Naive thymus-derived CD4-positive, alpha-beta T cell (primary cell): ENCODE data around the gene ZNF786. TPM values are rescaled to one million over a fixed set of nuclear protein-coding genes. Genes with fewer than 3 reads are reported as not detected.
"Not testable (repeated sequence)": the region's sequence is repeated elsewhere in the genome, so short reads cannot be mapped to it uniquely, and the experiment has no call there.

Experiments
- ATAC-seq: fragments of 150-1000 bp; cut with Tn5 transposase; 2 replicates; pipeline ENCODE4 v1.10.0; 2021; ENCODE audit warnings: mild to moderate bottlenecking, moderate library complexity
- CTCF ChIA-PET: fragments of 350-600 bp; sonication (Branson Sonifier 250); formaldehyde crosslinking; loops from one replicate; lab custom pipeline; 2021; ENCODE audit warnings: antibody characterized with exemption; lab: Charles Lee
- POLR2A ChIA-PET: fragments of 350-600 bp; sonication (Branson Sonifier 250); formaldehyde crosslinking; loops from one replicate; lab custom pipeline; 2021; ENCODE audit warnings: antibody characterized with exemption, inconsistent platforms; lab: Charles Lee
- DNase-seq, 9 donors: peaks; one replicate each; pipeline versions ENCODE4 v3.0.0 to v3.0.0-alpha.2; 2020 to 2022; ENCODE audit warnings: mixed read lengths in 1 of 9
- H3K27ac ChIP-seq: one replicate; pipeline ENCODE4 v1.7.0; 2013; ENCODE audit warnings: mild to moderate bottlenecking, low read depth, low read length, moderate library complexity
- H3K27me3 ChIP-seq, 2 donors: one replicate each; pipeline ENCODE4 v1.7.0; 2013; ENCODE audit warnings: low read length in 2 of 2, mild to moderate bottlenecking in 2 of 2, moderate library complexity in 2 of 2; ENCODE audit not compliant: control insufficient read depth in 2 of 2, insufficient read depth in 2 of 2
- H3K36me3 ChIP-seq, 3 experiments: 1 replicate in 2 of 3; 2 replicates in 1 of 3; pipeline ENCODE4 v1.7.0; 2013; ENCODE audit warnings: low read length in 3 of 3, mild to moderate bottlenecking in 3 of 3, moderate library complexity in 1 of 3; ENCODE audit not compliant: insufficient read depth in 3 of 3, control insufficient read depth in 2 of 3
- H3K4me1 ChIP-seq, 2 donors: one replicate each; pipeline ENCODE4 v1.7.0; 2013; ENCODE audit warnings: low read length in 2 of 2, mild to moderate bottlenecking in 2 of 2, moderate library complexity in 1 of 2; ENCODE audit not compliant: control insufficient read depth in 2 of 2, insufficient read depth in 2 of 2
- H3K4me3 ChIP-seq: 2 replicates; pipeline ENCODE4 v1.7.0; 2013; ENCODE audit warnings: mild to moderate bottlenecking, low read length
- H3K9me3 ChIP-seq, 3 experiments: 1 replicate in 2 of 3; 2 replicates in 1 of 3; pipeline ENCODE4 v1.7.0; 2013; ENCODE audit warnings: low read length in 3 of 3; ENCODE audit not compliant: control insufficient read depth in 2 of 3
- H3K27ac Mint-ChIP-seq, 9 donors: one replicate each; pipeline ENCODE4 v1.8.0; 2020 to 2022; ENCODE audit warnings: mixed read lengths in 9 of 9, mild to moderate bottlenecking in 8 of 9, moderate library complexity in 5 of 9, inconsistent platforms in 2 of 9
- H3K27me3 Mint-ChIP-seq, 5 donors: one replicate each; pipeline ENCODE4 v1.8.0; 2021 to 2022; ENCODE audit warnings: mixed read lengths in 5 of 5, mild to moderate bottlenecking in 1 of 5
- H3K36me3 Mint-ChIP-seq, 5 donors: one replicate each; pipeline ENCODE4 v1.8.0; 2020 to 2022; ENCODE audit warnings: mixed read lengths in 5 of 5, mild to moderate bottlenecking in 3 of 5, inconsistent platforms in 1 of 5
- H3K4me1 Mint-ChIP-seq, 7 donors: one replicate each; pipeline ENCODE4 v1.8.0; 2020 to 2022; ENCODE audit warnings: mixed read lengths in 7 of 7, mild to moderate bottlenecking in 3 of 7, inconsistent platforms in 1 of 7
- H3K4me3 Mint-ChIP-seq, 10 donors: one replicate each; pipeline ENCODE4 v1.8.0; 2020 to 2022; ENCODE audit warnings: mild to moderate bottlenecking in 10 of 10, mixed read lengths in 10 of 10, moderate library complexity in 6 of 10, inconsistent platforms in 2 of 10
- H3K9me3 Mint-ChIP-seq, 11 donors: one replicate each; pipeline ENCODE4 v1.8.0; 2020 to 2022; ENCODE audit warnings: mixed read lengths in 11 of 11, mild to moderate bottlenecking in 4 of 11, inconsistent platforms in 1 of 11, moderate library complexity in 1 of 11
- intact Hi-C, 2 donors: fragments of 100-400 bp; cut with micrococcal nuclease; formaldehyde crosslinking; loops; one replicate each; pipeline ENCODE4 v1.15.1; 2023
- polyA plus RNA-seq, 2 donors: library from polyadenylated mRNA; unstranded; fragments of 300-500 nt; fragmentation: Illumina TruSeq; gene quantifications; one replicate each; pipeline ENCODE4 v1.2.3, GENCODE V29; 2021
- total RNA-seq, 6 experiments: library from RNA in 5 of 6; stranded (reverse) in 5 of 6; gene quantifications; 1 replicate in 5 of 6; 2 replicates in 1 of 6; pipeline ENCODE4 v1.2.3 and lab custom pipeline; 2021 to 2026

ZNF786 gene
- total and polyA plus RNA-seq, 7 experiments from 2014 or later = 5.4 to 27.6 (median 10.0) TPM

DNA sequence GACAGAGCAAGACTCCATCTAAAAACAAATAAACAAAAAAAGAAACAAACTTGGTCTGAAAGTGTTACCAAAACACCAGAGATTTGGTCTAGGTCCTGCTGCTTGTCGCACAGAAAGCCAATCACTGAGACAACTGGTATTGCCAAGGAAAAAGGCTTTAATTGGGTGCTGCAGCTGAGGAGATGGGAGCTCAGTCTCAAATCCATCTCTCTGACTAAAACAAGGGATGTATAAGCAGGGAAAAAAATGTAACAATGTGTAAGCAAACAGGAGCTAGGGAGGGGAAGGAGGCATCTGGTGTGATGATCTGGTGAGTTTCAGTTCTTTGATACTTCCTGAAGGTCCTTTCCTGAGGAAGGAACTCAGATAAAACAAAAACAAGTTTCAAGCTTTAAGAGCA, 53.8 kb downstream of the ZNF786 start:
- no peak overlapping the region for H3K4me3 Mint-ChIP-seq
- ChIA-PET CTCF (no interaction called here), POLR2A (interaction anchor here (0.5 kb wide), 1 partner anchor 91 kb away, joined by 6 read pairs; no protein-coding TSS in a partner anchor)
- ATAC-seq (no peak), DNase-seq (no peak)
- Histone ChIP-seq H3K4me1 (no peaks in the 10 kb centered on the region), H3K27me3 (no peaks in the 10 kb centered on the region), H3K36me3 (no peaks in the 10 kb centered on the region), H3K4me3 (no peak overlapping the region), H3K27ac (no peak overlapping the region), H3K9me3 (no peaks in the 10 kb centered on the region)
- H3K4me1 Mint-ChIP-seq = peaks cover 0 to 3% (median 0%) of the 10 kb centered on the region in 7 donors
- H3K9me3 Mint-ChIP-seq = peaks cover 0 to 17% (median 5%) of the 10 kb centered on the region in 11 donors
- intact Hi-C loops = no loop called here
- peaks cover 0 to 8% (median 0%) of the 10 kb centered on the region in 5 donors for H3K36me3 Mint-ChIP-seq
- no peak overlapping the region for H3K27ac Mint-ChIP-seq
- H3K27me3 Mint-ChIP-seq = peaks cover 0 to 7% (median 3%) of the 10 kb centered on the region in 5 donors

DNA sequence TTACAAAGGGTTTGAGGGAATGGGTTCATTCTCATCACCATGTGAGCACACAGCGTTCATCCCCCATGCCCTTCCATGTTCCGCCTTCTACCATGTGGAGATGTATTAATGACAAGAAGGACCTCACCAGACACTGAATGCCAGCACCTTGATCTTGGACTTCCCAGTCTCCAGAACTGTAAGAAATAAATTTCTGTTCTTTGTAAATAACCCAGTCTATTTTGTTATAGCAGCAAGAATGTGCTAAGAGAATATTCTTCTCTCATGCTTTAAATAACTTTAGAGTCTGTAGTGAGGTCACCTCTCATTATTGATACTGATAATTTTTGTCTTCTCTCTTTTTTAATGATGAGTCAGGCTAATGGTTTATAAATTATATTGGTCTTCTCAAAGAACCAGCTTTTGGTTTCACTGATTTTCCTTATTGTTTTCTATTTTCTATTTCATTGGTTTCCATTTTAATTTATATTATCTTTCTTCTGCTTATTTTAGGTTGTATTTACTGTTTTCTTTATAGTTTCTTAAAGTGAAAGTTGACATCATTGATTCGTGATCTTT, 59.1 kb downstream of the ZNF786 start:
- POLR2A ChIA-PET = no interaction called here

DNA sequence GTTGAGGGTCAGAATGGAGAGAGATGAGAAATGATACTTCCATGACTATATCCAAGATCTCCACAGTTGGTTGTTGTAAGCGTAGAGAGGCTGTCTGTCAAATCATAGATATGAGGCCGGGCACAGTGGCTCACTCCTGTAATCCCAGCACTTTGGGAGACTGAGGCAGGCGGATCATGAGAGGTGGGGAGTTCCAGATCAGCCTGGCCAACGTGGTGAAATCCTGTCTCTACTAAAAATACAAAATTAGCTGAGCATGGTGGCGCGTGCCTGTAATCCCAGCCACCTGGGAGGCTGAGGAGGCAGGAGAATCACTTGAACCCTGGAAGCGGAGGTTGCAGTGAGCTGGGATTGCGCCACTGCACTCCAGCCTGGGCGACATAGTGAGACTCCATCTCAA, 60.1 kb downstream of the ZNF786 start:
- ATAC-seq, H3K36me3 Mint-ChIP-seq, H3K27me3 ChIP-seq, DNase-seq, H3K4me3 Mint-ChIP-seq, H3K27ac ChIP-seq, H3K4me3 ChIP-seq, intact Hi-C loops, H3K9me3 Mint-ChIP-seq, H3K36me3 ChIP-seq, H3K27me3 Mint-ChIP-seq, H3K9me3 ChIP-seq: not testable (repeated sequence)
- CTCF ChIA-PET = interaction anchor here (1.0 kb wide), 2 partner anchors 59 to 116 kb away, joined by 3 to 5 read pairs; no protein-coding TSS in a partner anchor
- H3K27ac Mint-ChIP-seq = peak overlapping the region in 3 of 9 donors; percentile 16 to 93 (median 92)
- peaks cover 16% of the 10 kb centered on the region in 2 donors for H3K4me1 ChIP-seq
- H3K4me1 Mint-ChIP-seq = peaks cover 24 to 36% (median 32%) of the 10 kb centered on the region in 7 donors
- POLR2A ChIA-PET = interaction anchor here (0.6 to 4.7 kb wide), 5 partner anchors 24 to 62 kb away, joined by 3 to 25 read pairs (median 6); no protein-coding TSS in a partner anchor

More for the DNA sequence above, 59.1 kb downstream of the ZNF786 start:
- intact Hi-C loops = no loop called here
- Mint-ChIP-seq H3K36me3 (peaks cover 0 to 4% (median 0%) of the 10 kb centered on the region in 5 donors), H3K27ac (peak overlapping the region in 1 of 9 donors; percentile 3), H3K27me3 (peaks cover 0 to 4% (median 0%) of the 10 kb centered on the region in 5 donors), H3K4me3 (no peak overlapping the region), H3K4me1 (peaks cover 14 to 26% (median 22%) of the 10 kb centered on the region in 7 donors), H3K9me3 (peaks cover 0 to 5% (median 0%) of the 10 kb centered on the region in 11 donors)
- CTCF ChIA-PET = no interaction called here
- Histone ChIP-seq H3K36me3 (no peaks in the 10 kb centered on the region), H3K27ac (no peak overlapping the region), H3K9me3 (no peaks in the 10 kb centered on the region), H3K4me1 (peaks cover 6 to 10% of the 10 kb centered on the region in 2 donors), H3K4me3 (no peak overlapping the region), H3K27me3 (no peaks in the 10 kb centered on the region)
- no peak for DNase-seq
- ATAC-seq = no peak

DNA sequence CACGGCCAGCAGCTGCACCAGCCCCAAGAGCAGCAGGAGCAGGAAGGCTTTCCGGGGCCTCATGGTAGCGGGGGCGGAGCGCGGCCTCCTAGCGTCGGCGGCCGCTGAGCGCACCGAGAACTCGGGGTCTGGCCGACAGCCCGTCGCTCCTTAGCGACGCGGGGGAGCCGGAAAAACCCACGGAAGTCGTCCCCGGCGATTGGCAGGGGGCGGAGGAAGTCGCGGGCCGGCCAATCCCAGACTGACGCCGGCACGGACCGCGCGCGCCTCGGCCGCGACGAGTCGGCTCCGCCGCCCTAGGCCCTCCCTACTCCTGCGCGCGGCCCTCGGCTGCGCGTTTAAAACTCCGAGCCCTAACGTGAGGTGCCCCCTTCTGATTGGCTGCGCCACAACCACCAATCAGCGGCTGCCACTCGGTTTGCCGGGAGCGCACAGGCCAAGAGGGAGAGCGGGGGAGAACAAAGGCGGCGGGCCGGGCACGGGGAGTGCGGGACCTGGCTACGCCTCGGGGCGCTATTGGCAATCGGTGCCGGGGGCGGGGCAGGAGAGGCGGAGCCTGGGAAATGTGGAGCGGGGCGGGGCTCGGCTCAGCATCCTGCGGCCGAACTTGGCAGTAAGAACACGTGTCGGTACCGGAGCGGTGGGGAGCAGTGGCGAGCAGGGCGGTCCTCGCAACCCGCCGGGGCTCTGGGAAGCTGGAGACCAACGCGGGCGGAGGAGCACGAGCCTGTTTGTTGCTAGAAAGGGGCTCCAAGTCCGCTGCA, 62.0 kb downstream of the ZNF786 start, which contains the start of gene PDIA4:
PDIA4 (minus strand) TSS at position 160 of the 764 bp plus-strand sequence; CDS start at position 63, 97 bp downstream.
- Mint-ChIP-seq H3K27me3 (peaks cover 0 to 4% (median 0%) of the 10 kb centered on the region in 5 donors), H3K4me3 (peak within 1 kb of the TSS; percentile 82 to 95 (median 92)), H3K9me3 (peaks cover 0 to 2% (median 0%) of the 10 kb centered on the region in 11 donors), H3K27ac (peak within 1 kb of the TSS; percentile 89 to 96 (median 93)), H3K4me1 (peaks cover 27 to 48% (median 41%) of the 10 kb centered on the region in 7 donors), H3K36me3 (peaks cover 0 to 15% (median 0%) of the 10 kb centered on the region in 5 donors)
- ChIA-PET CTCF (interaction anchor here (0.7 to 2.9 kb wide), 6 partner anchors 9 to 266 kb away, joined by 3 to 10 read pairs (median 4); no protein-coding TSS in a partner anchor), POLR2A (interaction anchor here (0.6 to 4.7 kb wide), 12 partner anchors 9 to 330 kb away, joined by 3 to 25 read pairs (median 4); partner anchors contain the start of gene CUL1)
- Histone ChIP-seq H3K9me3 (no peaks in the 10 kb centered on the region), H3K27ac (peak within 1 kb of the TSS; percentile 89), H3K4me3 (peak within 1 kb of the TSS; percentile 65), H3K36me3 (no peaks in the 10 kb centered on the region), H3K4me1 (peaks cover 16 to 17% of the 10 kb centered on the region in 2 donors), H3K27me3 (no peaks in the 10 kb centered on the region)
- ATAC-seq (peak; percentile 92), DNase-seq (peak; percentile 97 to 100 (median 99))
- intact Hi-C loops = loop anchor here (1.0 to 10.0 kb wide), 23 partner anchors 23 to 845 kb away; partner anchors contain the start of genes CUL1 (in 2 of the 2), EZH2 (in 2 of the 2), ZNF398 (in 2 of the 2) and ZNF425 (in 2 of the 2)

DNA sequence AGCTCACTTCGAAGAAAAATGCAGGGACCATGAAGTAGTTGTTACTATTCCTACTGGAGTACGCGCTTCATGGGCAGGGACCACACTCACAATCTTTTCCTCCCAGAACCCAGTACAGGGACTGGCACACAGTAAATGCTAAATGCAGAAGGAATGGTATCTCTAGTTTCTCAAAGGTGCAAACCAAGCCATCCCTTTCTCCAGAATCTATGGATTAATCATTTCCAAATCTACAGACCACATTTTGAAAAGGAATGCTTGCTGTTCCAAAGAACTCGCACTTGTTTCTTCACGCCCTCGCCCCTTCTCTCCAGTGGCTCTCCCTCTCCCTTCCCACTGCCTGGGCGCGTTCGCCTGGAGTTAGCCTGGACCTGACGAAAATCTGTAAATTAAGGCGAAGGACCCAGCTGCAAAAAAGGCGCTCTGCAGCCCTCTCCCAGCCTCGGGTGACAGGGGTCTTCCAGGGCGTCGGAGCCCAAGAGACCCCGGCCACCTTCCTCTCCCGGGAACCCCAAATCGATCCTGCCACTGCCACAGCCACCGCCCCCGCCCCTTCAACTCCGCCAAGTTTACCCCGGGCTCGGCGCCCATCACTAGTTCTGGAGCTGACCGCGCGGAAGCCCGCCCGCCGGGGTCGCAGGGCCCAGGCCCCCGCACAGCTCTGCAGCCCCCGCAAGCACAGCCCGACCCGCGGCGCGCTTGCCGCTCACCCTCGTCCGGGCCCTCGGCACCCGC, 62.7 kb downstream of the ZNF786 start:
- ATAC-seq (no peak), DNase-seq (no peak)
- Histone ChIP-seq H3K27me3 (no peaks in the 10 kb centered on the region), H3K4me1 (peaks cover 17 to 20% of the 10 kb centered on the region in 2 donors), H3K36me3 (no peaks in the 10 kb centered on the region), H3K9me3 (no peaks in the 10 kb centered on the region), H3K27ac (peak overlapping the region; percentile 89), H3K4me3 (peak overlapping the region; percentile 63)
- H3K27ac Mint-ChIP-seq = peak overlapping the region; percentile 80 to 96 (median 93)
- peaks cover 0 to 2% (median 0%) of the 10 kb centered on the region in 11 donors for H3K9me3 Mint-ChIP-seq
- H3K27me3 Mint-ChIP-seq = peaks cover 0 to 4% (median 0%) of the 10 kb centered on the region in 5 donors
- ChIA-PET CTCF (interaction anchor here (1.1 to 2.9 kb wide), 6 partner anchors 18 to 40 kb away, joined by 3 to 10 read pairs (median 4); no protein-coding TSS in a partner anchor), POLR2A (interaction anchor here (0.6 to 4.7 kb wide), 11 partner anchors 19 to 330 kb away, joined by 3 to 25 read pairs (median 4); partner anchors contain the start of gene CUL1)
- intact Hi-C loops = loop anchor here (1.0 to 10.0 kb wide), 23 partner anchors 22 to 846 kb away; partner anchors contain the start of genes CUL1 (in 2 of the 2), EZH2 (in 2 of the 2), ZNF398 (in 2 of the 2) and ZNF425 (in 2 of the 2)
- peaks cover 0 to 19% (median 0%) of the 10 kb centered on the region in 5 donors for H3K36me3 Mint-ChIP-seq
- peak overlapping the region; percentile 82 to 95 (median 92) for H3K4me3 Mint-ChIP-seq
- peaks cover 31 to 55% (median 49%) of the 10 kb centered on the region in 7 donors for H3K4me1 Mint-ChIP-seq
